Measurements from ENCODE around the gene CHCHD6.

DNA sequence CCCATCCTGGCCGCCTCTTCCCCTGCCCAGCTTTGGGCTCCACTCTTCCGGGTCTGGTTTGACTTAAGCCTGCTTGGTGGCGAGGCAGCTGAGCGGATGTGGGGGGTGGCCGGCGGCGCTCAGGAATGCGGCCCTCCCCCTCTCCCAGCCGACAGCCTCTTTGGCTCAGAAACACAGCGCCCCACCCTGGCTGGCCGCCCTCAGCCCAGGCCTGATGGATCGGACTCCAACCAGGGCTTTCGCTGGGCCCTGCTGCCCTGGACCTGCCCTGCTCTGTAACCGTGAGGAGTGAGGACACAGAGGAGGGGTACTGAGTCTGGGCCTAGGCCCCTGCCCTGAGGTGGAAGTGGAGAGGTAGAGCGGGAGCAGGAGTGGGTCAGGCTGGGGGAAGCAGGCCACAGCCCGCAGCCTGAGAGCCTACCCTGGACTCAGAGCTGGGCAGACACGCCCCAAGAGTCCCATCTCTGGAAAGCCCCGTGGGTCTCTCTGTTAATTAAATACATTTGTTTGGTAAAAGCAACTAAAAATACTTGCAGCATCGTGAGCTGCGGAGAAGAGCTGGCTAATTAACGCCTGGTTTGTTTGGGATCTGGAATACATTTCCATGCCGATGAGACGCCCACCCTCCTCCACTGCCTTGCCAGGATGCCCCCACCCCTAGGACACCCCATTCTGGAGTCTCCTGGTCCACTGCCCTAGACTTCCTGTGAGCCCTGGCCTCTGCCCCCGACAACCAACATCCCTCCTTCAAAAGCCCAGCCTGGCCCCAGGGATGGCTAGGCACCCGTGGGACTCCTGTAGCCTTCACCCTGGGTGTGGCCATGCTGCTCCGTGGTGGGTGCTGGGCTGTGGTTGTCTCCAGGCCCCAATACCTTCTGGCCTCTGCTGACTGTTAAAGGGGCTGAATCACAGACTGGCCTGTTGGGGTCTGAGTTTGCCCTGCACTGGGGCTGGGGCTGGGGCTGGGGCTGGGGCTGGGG is 298.4 kb downstream of the CHCHD6 start:
- TF ChIP-seq EZH2 (IDR thresholded peaks at IDR 0.05; ENCODE audit: borderline replicate concordance, low read depth, low read length, severe bottlenecking) (no peak), POLR2A (IDR thresholded peaks at IDR 0.05; ENCODE audit: low read depth, low read length) (peak; percentile 32), FOS (IDR thresholded peaks at IDR 0.05; ENCODE audit: borderline replicate concordance, insufficient read depth, low read length) (no peak)
- TF ChIP-seq, protein P1, sequence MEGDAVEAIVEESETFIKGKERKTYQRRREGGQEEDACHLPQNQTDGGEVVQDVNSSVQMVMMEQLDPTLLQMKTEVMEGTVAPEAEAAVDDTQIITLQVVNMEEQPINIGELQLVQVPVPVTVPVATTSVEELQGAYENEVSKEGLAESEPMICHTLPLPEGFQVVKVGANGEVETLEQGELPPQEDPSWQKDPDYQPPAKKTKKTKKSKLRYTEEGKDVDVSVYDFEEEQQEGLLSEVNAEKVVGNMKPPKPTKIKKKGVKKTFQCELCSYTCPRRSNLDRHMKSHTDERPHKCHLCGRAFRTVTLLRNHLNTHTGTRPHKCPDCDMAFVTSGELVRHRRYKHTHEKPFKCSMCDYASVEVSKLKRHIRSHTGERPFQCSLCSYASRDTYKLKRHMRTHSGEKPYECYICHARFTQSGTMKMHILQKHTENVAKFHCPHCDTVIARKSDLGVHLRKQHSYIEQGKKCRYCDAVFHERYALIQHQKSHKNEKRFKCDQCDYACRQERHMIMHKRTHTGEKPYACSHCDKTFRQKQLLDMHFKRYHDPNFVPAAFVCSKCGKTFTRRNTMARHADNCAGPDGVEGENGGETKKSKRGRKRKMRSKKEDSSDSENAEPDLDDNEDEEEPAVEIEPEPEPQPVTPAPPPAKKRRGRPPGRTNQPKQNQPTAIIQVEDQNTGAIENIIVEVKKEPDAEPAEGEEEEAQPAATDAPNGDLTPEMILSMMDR (IDR thresholded peaks at IDR 0.05; ENCODE audit: extremely low read depth in 1 of 2, insufficient read depth in 1 of 2, low read depth in 1 of 2, low read length in 2 of 2): peak; percentile 74 to 82

Data from endothelial cell of umbilical vein (primary cell).